ENCODE data around the gene MACC1. TPM values are rescaled to one million over a fixed set of nuclear protein-coding genes. Genes with fewer than 3 reads are reported as not detected.
"Not testable (repeated sequence)": the region's sequence is repeated elsewhere in the genome, so short reads cannot be mapped to it uniquely, and the experiment has no call there.

The MACC1 gene
- total and polyA plus RNA-seq, 5 experiments from 2014 or later: 0.18 to 0.25 TPM; not detected in 3

- Mint-ChIP-seq H3K9me3 (peaks cover 0 to 2% (median 0%) of the 10 kb centered on the region in 9 donors), H3K27me3 (no peaks in the 10 kb centered on the region), H3K36me3 (no peaks in the 10 kb centered on the region), H3K4me1 (no peaks in the 10 kb centered on the region), H3K27ac (no peak overlapping the region), H3K4me3 (no peak overlapping the region)
- no peak for ATAC-seq
- no peak for DNase-seq
- POLR2A ChIA-PET: no interaction called here
Observed at GRCh38 chr7:20146451-20146850, 70.7 kb downstream of the MACC1 start.

DNA sequence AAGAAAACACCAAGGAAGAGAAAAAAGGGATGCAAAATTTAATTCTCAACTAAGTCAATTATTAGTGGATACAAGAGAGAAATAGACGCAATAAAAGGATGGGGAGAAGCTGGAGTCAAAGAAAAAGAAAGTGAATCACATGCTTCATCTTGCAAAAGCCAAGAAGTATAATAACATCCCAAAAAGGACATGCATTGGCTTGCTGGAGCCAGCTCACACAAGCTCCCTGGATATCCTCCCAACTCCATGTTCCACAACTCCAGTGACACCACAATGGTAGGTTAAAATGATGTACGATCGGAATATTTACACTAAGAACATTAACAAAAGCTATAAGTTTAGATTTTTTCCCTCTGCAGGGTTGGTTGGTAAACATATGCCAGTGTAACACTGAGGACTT lies 72.4 kb downstream of the MACC1 start:
- ATAC-seq: no peak
- Mint-ChIP-seq H3K9me3 (no peaks in the 10 kb centered on the region), H3K27ac (no peak overlapping the region), H3K27me3 (no peaks in the 10 kb centered on the region), H3K4me1 (no peaks in the 10 kb centered on the region), H3K36me3 (no peaks in the 10 kb centered on the region), H3K4me3 (no peak overlapping the region)
- DNase-seq: no peak
- POLR2A ChIA-PET: no interaction called here

DNA sequence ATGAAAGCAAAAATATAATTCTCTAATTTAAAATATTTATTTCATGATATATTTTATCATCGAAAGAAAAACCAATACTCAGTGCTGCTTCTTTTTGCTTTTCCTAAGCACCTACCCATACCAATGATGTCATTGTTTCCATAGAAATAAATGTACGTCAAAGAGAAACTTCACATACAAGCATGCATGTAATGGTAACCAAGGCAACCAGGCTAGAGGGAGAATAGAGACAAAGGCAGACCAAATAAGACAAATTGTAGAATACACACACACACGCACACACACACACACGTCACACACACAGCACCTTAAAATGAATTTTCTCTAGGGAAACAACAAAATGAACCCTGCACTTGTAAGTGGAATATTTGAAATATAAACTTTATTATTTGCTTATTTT lies 75.5 kb downstream of the MACC1 start:
- Mint-ChIP-seq H3K4me1 (no peaks in the 10 kb centered on the region), H3K36me3 (no peaks in the 10 kb centered on the region), H3K4me3 (no peak overlapping the region), H3K27me3 (peaks cover 0 to 9% (median 2%) of the 10 kb centered on the region in 5 donors), H3K27ac (no peak overlapping the region), H3K9me3 (no peaks in the 10 kb centered on the region)
- no peak for ATAC-seq
- no peak for DNase-seq
- POLR2A ChIA-PET: no interaction called here

DNA sequence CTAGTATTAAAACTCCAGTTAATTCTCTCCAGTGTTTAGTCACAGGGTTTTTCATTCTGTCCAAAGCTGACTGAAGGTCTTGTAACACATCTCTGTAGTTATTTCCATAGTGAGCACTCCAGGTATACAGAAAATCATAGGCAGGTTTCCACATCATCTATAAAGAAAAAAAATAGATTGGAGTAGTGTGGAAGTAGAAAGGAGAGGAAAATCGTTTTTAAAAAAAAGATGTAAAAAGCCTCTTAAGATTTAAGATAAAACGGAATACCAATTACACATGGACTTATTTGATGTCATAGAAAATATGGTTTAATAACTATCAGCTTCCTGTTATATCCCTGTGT lies 76.2 kb downstream of the MACC1 start:
- no peaks in the 10 kb centered on the region for H3K36me3 Mint-ChIP-seq
- H3K4me1 Mint-ChIP-seq: no peaks in the 10 kb centered on the region
- POLR2A ChIA-PET: no interaction called here
- H3K27me3 Mint-ChIP-seq: peaks cover 0 to 9% (median 2%) of the 10 kb centered on the region in 5 donors
- H3K4me3 Mint-ChIP-seq: no peak overlapping the region
- no peak for DNase-seq
- no peak for ATAC-seq
- no peak overlapping the region for H3K27ac Mint-ChIP-seq
- H3K9me3 Mint-ChIP-seq: no peaks in the 10 kb centered on the region

DNA sequence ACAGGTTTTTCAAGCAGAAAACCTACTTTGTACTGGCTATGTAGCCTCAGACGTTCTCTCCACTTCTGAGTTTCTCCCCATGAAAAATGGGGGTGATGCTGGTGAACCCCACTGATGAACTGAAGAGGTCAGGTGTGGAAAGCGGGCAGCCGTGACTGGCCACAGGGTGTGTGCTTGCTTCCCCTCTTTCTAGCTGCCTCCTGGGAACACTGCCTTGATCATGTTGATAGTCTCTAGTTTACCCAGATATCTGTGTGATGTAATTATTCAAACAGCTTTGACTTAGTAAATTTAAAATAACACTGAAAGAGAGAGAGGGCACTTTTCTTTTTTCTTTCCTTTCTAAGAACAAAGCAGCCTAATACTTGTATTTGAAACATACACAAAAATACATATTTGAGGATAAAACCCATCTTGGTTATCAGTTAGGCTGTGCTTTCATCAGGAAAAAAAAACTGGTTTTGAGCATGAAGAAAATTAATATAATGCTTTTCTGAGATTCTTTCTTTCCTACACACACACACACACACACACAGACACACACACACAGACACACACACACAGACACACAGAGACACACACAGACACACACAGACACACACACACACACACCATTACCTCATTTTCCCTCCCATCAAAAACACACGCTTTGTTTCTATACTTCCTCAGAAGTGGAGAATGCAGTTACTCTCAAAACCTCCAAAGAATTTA lies 76.7 kb downstream of the MACC1 start:
- Mint-ChIP-seq H3K27ac (no peak overlapping the region), H3K4me1 (no peaks in the 10 kb centered on the region), H3K27me3 (peaks cover 0 to 9% (median 2%) of the 10 kb centered on the region in 5 donors), H3K36me3 (no peaks in the 10 kb centered on the region), H3K9me3 (no peaks in the 10 kb centered on the region), H3K4me3 (no peak overlapping the region)
- ATAC-seq: no peak
- no peak for DNase-seq
- POLR2A ChIA-PET: no interaction called here

GRCh38 chr7:20136647-20137046 lies 80.5 kb downstream of the MACC1 start:
- no peaks in the 10 kb centered on the region for H3K36me3 Mint-ChIP-seq
- ATAC-seq (no peak), DNase-seq (no peak)
- H3K27me3 Mint-ChIP-seq: peaks cover 0 to 9% (median 2%) of the 10 kb centered on the region in 5 donors
- POLR2A ChIA-PET: no interaction called here
- no peaks in the 10 kb centered on the region for H3K9me3 Mint-ChIP-seq
- H3K4me1 Mint-ChIP-seq: no peaks in the 10 kb centered on the region
- H3K4me3 Mint-ChIP-seq: no peak overlapping the region
- H3K27ac Mint-ChIP-seq: no peak overlapping the region

DNA sequence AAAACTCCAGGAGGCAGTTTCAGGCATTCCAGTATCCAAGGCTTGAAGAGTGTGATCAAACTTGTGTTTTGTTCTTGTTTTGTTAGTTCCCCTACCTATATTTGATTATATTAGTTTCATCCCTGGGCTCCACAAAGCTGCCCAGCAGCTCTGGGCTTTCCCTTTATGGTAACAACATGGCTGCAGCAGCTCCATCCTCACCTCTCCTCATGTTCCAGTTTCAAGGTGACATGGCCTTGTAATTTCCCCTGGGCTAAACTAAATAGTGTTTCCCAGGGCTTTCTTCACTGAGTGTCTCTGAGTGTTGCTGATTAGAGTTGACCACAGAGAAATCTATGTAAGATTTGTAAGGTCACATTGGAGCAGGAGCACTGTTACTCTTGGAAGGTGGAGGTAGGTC lies 83.4 kb downstream of the MACC1 start:
- POLR2A ChIA-PET: no interaction called here
- Mint-ChIP-seq H3K27ac (no peak overlapping the region), H3K27me3 (peaks cover 0 to 2% (median 0%) of the 10 kb centered on the region in 5 donors), H3K4me1 (no peaks in the 10 kb centered on the region), H3K4me3 (no peak overlapping the region), H3K36me3 (no peaks in the 10 kb centered on the region), H3K9me3 (no peaks in the 10 kb centered on the region)
- no peak for DNase-seq
- no peak for ATAC-seq

DNA sequence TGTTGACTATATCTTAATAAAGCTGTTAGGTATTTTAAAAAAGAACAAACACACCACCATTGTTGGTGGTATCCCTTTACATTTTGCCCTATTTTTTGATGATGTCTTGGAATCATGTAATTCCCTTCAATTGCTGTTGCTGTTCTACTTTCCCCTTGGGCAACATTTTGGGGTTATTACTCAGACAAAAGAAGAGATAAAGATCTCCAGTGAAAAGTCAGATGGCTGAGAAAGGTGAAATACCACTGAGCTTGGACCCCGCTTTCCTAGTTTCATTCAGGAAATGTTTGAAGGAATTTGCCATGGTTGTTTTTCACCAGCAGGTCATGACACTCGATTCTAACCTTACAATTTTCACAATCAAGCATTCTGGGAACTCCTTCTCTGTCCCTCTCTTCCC lies 84.6 kb downstream of the MACC1 start:
- Mint-ChIP-seq H3K9me3 (no peaks in the 10 kb centered on the region), H3K36me3 (no peaks in the 10 kb centered on the region), H3K27me3 (no peaks in the 10 kb centered on the region), H3K27ac (no peak overlapping the region), H3K4me3 (no peak overlapping the region), H3K4me1 (no peaks in the 10 kb centered on the region)
- ATAC-seq: no peak
- DNase-seq: no peak
- POLR2A ChIA-PET: no interaction called here

GRCh38 chr7:20131776-20132175 lies 85.4 kb downstream of the MACC1 start:
- POLR2A ChIA-PET: no interaction called here
- ATAC-seq: no peak
- DNase-seq: no peak
- Mint-ChIP-seq H3K4me3 (no peak overlapping the region), H3K4me1 (no peaks in the 10 kb centered on the region), H3K9me3 (no peaks in the 10 kb centered on the region), H3K36me3 (no peaks in the 10 kb centered on the region), H3K27ac (no peak overlapping the region), H3K27me3 (no peaks in the 10 kb centered on the region)

DNA sequence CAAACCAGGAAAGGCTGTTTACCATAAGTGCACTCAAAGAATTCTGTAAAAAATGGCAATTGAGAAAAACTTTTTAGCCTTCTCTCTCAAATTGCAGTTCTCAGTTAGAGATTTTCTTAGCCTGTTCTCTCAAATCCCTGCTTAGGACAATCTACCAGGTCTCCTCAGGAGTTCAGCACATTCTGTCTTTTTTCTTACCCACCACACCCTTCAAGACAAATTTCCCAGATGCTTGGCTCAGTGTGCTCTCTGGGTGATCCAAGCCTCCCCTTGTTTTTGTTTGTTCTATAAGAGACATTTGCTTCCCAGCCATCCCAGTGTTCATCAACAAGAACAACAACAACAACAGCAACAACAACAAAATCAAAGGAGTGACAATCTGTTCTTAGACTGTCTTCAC lies 87.3 kb downstream of the MACC1 start:
- H3K36me3 Mint-ChIP-seq: no peaks in the 10 kb centered on the region
- DNase-seq: no peak
- H3K9me3 Mint-ChIP-seq: no peaks in the 10 kb centered on the region
- no peak overlapping the region for H3K27ac Mint-ChIP-seq
- no peak for ATAC-seq
- H3K27me3 Mint-ChIP-seq: peaks cover 0 to 3% (median 0%) of the 10 kb centered on the region in 5 donors
- H3K4me1 Mint-ChIP-seq: no peaks in the 10 kb centered on the region
- H3K4me3 Mint-ChIP-seq: no peak overlapping the region
- POLR2A ChIA-PET: no interaction called here

- no peaks in the 10 kb centered on the region for H3K9me3 Mint-ChIP-seq
- H3K36me3 Mint-ChIP-seq: no peaks in the 10 kb centered on the region
- H3K27me3 Mint-ChIP-seq: peaks cover 0 to 3% (median 0%) of the 10 kb centered on the region in 5 donors
- ATAC-seq (no peak), DNase-seq (no peak)
- no peaks in the 10 kb centered on the region for H3K4me1 Mint-ChIP-seq
- H3K27ac Mint-ChIP-seq: no peak overlapping the region
- POLR2A ChIA-PET: no interaction called here
- no peak overlapping the region for H3K4me3 Mint-ChIP-seq
Observed at GRCh38 chr7:20128001-20128400, 89.2 kb downstream of the MACC1 start.

DNA sequence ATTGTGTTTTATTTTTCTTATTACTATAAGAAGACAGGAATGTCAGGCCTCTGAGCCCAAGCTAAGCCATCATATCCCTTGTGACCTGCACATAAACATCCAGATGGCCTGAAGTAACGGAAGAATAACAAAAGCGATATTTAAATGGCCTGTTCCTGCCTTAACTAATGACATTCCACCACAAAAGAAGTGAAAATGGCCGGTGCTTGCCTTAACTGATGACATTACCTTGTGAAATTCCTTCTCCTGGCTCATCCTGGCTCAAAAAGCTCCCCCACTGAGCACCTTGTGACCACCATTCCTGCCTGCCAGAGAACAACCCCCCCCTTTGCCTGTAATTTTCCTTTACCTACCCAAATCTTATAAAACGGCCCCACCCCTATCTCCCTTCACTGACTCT lies 91.1 kb downstream of the MACC1 start:
- POLR2A ChIA-PET, H3K4me1 Mint-ChIP-seq, DNase-seq, H3K9me3 Mint-ChIP-seq, H3K4me3 Mint-ChIP-seq, ATAC-seq, H3K27me3 Mint-ChIP-seq, H3K36me3 Mint-ChIP-seq, H3K27ac Mint-ChIP-seq: not testable (repeated sequence)

DNA sequence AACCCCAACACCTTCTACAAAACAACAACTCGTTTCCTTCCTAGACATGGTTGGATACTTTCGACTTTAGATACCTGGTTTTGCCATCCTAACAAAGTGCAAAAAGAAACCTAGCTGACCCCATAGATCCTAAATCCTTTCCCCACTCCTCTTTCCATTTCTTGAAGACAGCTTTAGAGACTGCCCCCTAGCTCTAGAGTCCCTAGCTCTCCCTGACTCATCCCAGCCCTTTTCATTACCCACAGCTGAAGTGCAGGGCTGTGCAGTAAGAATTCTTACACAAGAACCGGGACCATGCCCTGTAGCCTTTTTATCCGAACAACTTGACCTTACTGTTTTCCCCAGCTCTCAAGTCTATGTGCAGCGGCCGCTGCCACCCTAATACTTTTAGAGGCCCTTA lies 93.1 kb downstream of the MACC1 start:
- H3K4me1 Mint-ChIP-seq, H3K27ac Mint-ChIP-seq, H3K4me3 Mint-ChIP-seq, H3K9me3 Mint-ChIP-seq, DNase-seq, H3K36me3 Mint-ChIP-seq, POLR2A ChIA-PET, ATAC-seq, H3K27me3 Mint-ChIP-seq: not testable (repeated sequence)

DNA sequence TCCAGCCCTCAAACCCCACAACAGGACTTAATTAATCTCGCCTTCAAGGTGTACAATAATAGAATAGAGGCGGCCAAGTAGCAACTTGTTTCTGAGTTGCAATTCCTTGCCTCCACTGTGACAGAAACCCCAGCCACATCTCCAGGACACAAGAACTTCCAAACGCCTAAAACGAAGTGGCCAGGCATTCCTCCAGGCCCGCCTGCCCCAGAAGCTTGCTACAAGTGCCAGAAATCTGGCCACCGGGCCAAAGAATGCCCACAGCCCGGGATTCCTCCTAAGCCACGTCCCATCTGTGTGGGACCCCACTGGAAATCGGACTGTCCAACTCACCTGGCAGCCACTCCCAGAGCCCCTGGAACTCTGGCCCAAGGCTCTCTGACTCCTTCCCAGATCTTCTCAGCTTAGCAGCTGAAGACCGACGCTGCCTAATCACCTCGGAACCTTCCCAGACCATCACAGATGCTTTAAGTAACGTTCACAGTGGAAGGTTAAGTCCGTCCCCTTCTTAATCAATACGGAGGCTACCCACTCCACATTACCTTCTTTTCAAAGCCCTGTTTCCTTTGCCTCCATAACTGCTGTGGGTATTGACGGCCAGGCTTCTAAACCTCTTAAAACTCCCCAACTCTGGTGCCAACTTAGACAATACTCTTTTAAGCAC lies 94.4 kb downstream of the MACC1 start:
- H3K4me1 Mint-ChIP-seq, ATAC-seq, POLR2A ChIA-PET, H3K27me3 Mint-ChIP-seq, DNase-seq, H3K36me3 Mint-ChIP-seq, H3K4me3 Mint-ChIP-seq, H3K27ac Mint-ChIP-seq, H3K9me3 Mint-ChIP-seq: not testable (repeated sequence)
